ENCODE results near the gene ZNRF3. TPM values are rescaled to one million over a fixed set of nuclear protein-coding genes. Genes with fewer than 3 reads are reported as not detected.

Gene ZNRF3
- total and polyA plus RNA-seq, 2 donors (not counting 1 experiment from before 2014, with no cell fraction given): 0.21 to 0.71 TPM

DNA sequence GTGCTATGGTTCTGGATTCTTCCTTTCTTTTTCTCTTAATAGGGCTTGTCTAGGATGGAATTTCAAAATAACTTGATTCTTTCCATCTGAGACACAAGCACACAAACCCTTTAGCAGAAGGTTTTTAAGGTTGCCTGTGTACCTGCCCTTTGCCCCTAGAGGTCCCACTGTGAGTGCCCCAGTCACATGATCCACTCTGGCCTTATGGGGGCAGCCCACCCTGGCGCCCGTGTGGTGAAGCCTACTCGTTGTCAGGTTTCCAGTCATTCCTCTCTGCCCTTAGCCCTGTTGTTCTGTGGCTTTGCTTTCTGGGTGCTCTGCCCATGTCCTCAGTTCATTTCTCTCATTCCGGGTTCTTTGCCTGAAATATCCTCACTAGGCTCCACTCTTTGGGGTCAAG is 51.8 kb downstream of the ZNRF3 start:
- no peaks in the 10 kb centered on the region for H3K79me2 ChIP-seq (ENCODE audit: control insufficient read depth, insufficient read depth, low read length)
- no peak overlapping the region for H3K27ac ChIP-seq (ENCODE audit: low read length in 2 of 2)
- Mint-ChIP-seq H3K9me3 (ENCODE audit: insufficient read depth) (no peaks in the 10 kb centered on the region), H3K4me3 (no peak overlapping the region), H3K4me1 (peaks cover 6% of the 10 kb centered on the region), H3K27me3 (peaks cover 44% of the 10 kb centered on the region), H3K27ac (no peak overlapping the region)
- no peaks in the 10 kb centered on the region for H4K20me1 ChIP-seq (ENCODE audit: control insufficient read depth, insufficient read depth, low read length, poor library complexity, severe bottlenecking)
- no peak overlapping the region for H2AFZ ChIP-seq (ENCODE audit: insufficient read depth, low read depth, low read length, poor library complexity, severe bottlenecking)
- intact Hi-C loops (cut with micrococcal nuclease): no loop called here
- H3K4me2 ChIP-seq (replicated peaks; ENCODE audit: low read depth, low read length, poor library complexity, severe bottlenecking): no peak overlapping the region
- ChIA-PET CTCF (no interaction called here), POLR2A (no interaction called here)
- no peak for DNase-seq
- ATAC-seq (ENCODE audit: low read depth): no peak
- no peak overlapping the region for H3K9ac ChIP-seq (ENCODE audit: low read length)
- WGBS (ENCODE audit: insufficient coverage): 86% methylated on average over 3 of the region's 4 CpGs
- H3K9me3 ChIP-seq (ENCODE audit: control extremely low read depth in 1 of 3, control insufficient read depth in 2 of 3, insufficient read depth in 1 of 3, low read length in 2 of 3): peaks cover 0 to 3% (median 0%) of the 10 kb centered on the region in 3 donors
- no peak overlapping the region for H3K4me3 ChIP-seq (ENCODE audit: control extremely low read depth in 1 of 5, extremely low read depth in 1 of 5, insufficient read depth in 1 of 5, low read depth in 2 of 5, low read length in 4 of 5)
- H3K36me3 ChIP-seq (replicated peaks in 1 of 2; ENCODE audit: control extremely low read depth in 1 of 2, control insufficient read depth in 1 of 2, extremely low read depth in 1 of 2, insufficient read depth in 2 of 2, low read length in 1 of 2): no peaks in the 10 kb centered on the region
- H3K4me1 ChIP-seq (ENCODE audit: control insufficient read depth in 2 of 2, insufficient read depth in 2 of 2, low read length in 2 of 2): no peaks in the 10 kb centered on the region
- H3K27me3 ChIP-seq (replicated peaks in 1 of 4; ENCODE audit: control extremely low read depth in 1 of 4, control insufficient read depth in 3 of 4, insufficient read depth in 4 of 4, low read length in 3 of 4): peaks cover 0 to 18% (median 2%) of the 10 kb centered on the region in 4 experiments
- no peak for TF ChIP-seq EZH2 (IDR thresholded peaks at IDR 0.05; ENCODE audit: borderline replicate concordance, insufficient read depth, low read depth, low read length, poor library complexity, severe bottlenecking)
- TF ChIP-seq, protein P1, sequence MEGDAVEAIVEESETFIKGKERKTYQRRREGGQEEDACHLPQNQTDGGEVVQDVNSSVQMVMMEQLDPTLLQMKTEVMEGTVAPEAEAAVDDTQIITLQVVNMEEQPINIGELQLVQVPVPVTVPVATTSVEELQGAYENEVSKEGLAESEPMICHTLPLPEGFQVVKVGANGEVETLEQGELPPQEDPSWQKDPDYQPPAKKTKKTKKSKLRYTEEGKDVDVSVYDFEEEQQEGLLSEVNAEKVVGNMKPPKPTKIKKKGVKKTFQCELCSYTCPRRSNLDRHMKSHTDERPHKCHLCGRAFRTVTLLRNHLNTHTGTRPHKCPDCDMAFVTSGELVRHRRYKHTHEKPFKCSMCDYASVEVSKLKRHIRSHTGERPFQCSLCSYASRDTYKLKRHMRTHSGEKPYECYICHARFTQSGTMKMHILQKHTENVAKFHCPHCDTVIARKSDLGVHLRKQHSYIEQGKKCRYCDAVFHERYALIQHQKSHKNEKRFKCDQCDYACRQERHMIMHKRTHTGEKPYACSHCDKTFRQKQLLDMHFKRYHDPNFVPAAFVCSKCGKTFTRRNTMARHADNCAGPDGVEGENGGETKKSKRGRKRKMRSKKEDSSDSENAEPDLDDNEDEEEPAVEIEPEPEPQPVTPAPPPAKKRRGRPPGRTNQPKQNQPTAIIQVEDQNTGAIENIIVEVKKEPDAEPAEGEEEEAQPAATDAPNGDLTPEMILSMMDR (IDR thresholded peaks at IDR 0.05): no peak

DNA sequence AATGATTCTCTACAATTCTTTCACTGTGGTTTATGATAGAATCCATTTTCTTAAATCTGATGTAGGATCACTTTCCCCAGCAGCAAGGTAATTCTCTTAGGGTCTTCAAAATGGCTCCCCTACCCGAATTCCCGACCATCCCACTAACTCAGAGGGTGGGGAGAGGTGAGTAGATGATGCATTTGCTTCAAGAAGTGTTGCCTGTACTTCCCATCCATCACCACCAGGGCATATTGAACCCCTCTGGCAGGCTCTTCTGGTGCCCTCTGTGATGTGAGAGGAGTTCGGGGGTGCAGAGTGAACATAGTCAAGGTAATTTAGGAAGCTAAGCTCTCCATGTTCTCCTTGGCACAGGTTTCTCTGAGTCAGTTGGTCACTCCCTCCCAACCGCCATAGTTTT is 52.3 kb downstream of the ZNRF3 start:
- no peak for TF ChIP-seq EZH2 (IDR thresholded peaks at IDR 0.05; ENCODE audit: borderline replicate concordance, insufficient read depth, low read depth, low read length, poor library complexity, severe bottlenecking)
- TF ChIP-seq, protein P1 (IDR thresholded peaks at IDR 0.05): peak; percentile 27
- ChIA-PET CTCF (no interaction called here), POLR2A (no interaction called here)
- no peak overlapping the region for H2AFZ ChIP-seq (ENCODE audit: insufficient read depth, low read depth, low read length, poor library complexity, severe bottlenecking)
- no peak overlapping the region for H3K27ac ChIP-seq (ENCODE audit: low read length in 2 of 2)
- H3K79me2 ChIP-seq (ENCODE audit: control insufficient read depth, insufficient read depth, low read length): no peaks in the 10 kb centered on the region
- no peak overlapping the region for H3K4me3 Mint-ChIP-seq
- peaks cover 0 to 18% (median 2%) of the 10 kb centered on the region in 4 experiments for H3K27me3 ChIP-seq (replicated peaks in 1 of 4; ENCODE audit: control extremely low read depth in 1 of 4, control insufficient read depth in 3 of 4, insufficient read depth in 4 of 4, low read length in 3 of 4)
- intact Hi-C loops (cut with micrococcal nuclease): no loop called here
- no peaks in the 10 kb centered on the region for H4K20me1 ChIP-seq (ENCODE audit: control insufficient read depth, insufficient read depth, low read length, poor library complexity, severe bottlenecking)
- H3K4me2 ChIP-seq (replicated peaks; ENCODE audit: low read depth, low read length, poor library complexity, severe bottlenecking): no peak overlapping the region
- no peaks in the 10 kb centered on the region for H3K9me3 Mint-ChIP-seq (ENCODE audit: insufficient read depth)
- DNase-seq: no peak
- H3K9ac ChIP-seq (ENCODE audit: low read length): no peak overlapping the region
- peaks cover 0 to 3% (median 0%) of the 10 kb centered on the region in 3 donors for H3K9me3 ChIP-seq (ENCODE audit: control extremely low read depth in 1 of 3, control insufficient read depth in 2 of 3, insufficient read depth in 1 of 3, low read length in 2 of 3)
- ATAC-seq (ENCODE audit: low read depth): no peak
- H3K27ac Mint-ChIP-seq: no peak overlapping the region
- no peaks in the 10 kb centered on the region for H3K36me3 ChIP-seq (replicated peaks in 1 of 2; ENCODE audit: control extremely low read depth in 1 of 2, control insufficient read depth in 1 of 2, extremely low read depth in 1 of 2, insufficient read depth in 2 of 2, low read length in 1 of 2)
- peaks cover 40% of the 10 kb centered on the region for H3K27me3 Mint-ChIP-seq
- peaks cover 3% of the 10 kb centered on the region for H3K4me1 Mint-ChIP-seq
- WGBS (ENCODE audit: insufficient coverage): 93% methylated on average over 1 of the region's 4 CpGs
- H3K4me1 ChIP-seq (ENCODE audit: control insufficient read depth in 2 of 2, insufficient read depth in 2 of 2, low read length in 2 of 2): no peaks in the 10 kb centered on the region
- H3K4me3 ChIP-seq (ENCODE audit: control extremely low read depth in 1 of 5, extremely low read depth in 1 of 5, insufficient read depth in 1 of 5, low read depth in 2 of 5, low read length in 4 of 5): no peak overlapping the region
